Measurements from ENCODE around the gene SLC24A1.

SLC24A1 gene

DNA sequence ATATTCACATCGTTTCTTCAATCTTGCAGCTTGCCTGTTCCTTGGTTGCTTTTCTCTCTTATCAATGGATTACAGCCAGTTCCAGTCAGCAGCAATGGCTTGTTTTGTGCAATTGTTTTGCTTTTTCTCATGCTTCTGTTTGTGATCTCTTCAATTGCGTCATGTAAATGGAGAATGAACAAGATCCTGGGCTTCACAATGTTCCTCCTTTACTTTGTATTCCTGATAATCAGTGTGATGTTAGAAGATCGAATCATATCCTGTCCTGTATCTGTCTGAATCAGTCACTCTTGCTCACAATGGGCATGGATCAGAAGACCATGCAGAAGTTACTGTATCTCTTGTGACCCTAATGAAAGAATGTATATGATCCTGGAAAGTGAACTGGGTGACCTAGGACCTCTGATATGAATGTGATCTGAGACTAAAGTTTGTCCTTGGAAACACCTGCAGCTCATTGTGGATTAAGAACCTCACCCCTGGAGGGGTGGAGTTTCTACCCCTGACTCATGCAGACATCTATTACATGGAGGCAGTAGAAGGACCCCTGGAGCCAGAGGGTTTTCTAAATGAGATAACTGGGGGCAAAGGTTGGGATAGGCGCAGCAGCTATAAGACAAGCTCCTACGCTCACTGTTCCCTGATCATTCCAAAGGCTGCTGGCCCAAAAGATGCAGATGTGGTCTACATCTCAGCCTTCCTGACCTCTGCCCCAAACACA is 32.2 kb downstream of the SLC24A1 start:
- DNase-seq = no peak

DNA sequence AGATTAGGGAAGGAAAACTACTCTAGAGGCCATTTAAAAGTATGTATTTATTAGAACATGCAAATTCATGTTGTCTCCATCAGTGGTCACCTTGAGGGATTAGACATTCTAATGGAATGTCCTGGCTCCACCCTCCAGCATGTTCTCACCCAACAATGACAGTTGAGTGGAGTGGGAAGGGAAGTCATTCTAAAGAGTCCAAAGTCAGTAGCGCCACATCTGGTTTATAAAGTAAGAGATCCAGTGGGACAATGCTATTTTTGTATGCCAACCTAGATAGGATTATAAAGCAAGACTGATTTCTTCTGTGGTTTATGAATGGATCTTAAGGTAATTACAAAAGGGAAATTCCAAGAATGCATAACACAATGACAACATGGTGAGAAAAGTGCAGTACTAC is 33.3 kb downstream of the SLC24A1 start:
- DNase-seq = no peak

- no peak for DNase-seq
These were observed 33.7 kb downstream of the SLC24A1 start for GRCh38 chr15:65655457-65655856.

- no peak for DNase-seq
These were observed 37.8 kb downstream of the SLC24A1 start for GRCh38 chr15:65659502-65660052.

DNA sequence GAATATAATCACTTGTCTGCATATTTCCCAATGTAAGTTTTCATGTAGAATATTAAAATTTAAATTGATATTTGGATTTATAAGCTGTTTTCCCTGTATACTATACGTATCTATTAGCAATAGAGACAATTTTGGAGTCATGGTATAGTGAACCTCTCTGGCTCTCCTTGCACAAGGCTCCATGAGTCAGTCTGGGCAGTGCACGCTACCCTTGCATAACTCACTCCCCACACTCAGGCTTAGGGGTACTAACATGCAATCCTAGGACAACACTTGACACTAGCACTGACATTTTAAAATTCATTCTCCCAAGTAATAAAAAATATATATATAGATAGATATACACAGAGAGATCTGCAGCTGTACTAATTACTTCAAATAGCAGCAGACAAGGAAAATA is 39.2 kb downstream of the SLC24A1 start:
- DNase-seq = no peak

GRCh38 chr15:65663521-65663920 is 41.8 kb downstream of the SLC24A1 start:
- DNase-seq = no peak

- DNase-seq = no peak
These were observed 44.5 kb downstream of the SLC24A1 start for GRCh38 chr15:65666257-65666656.

- DNase-seq = no peak
These were observed 53.8 kb downstream of the SLC24A1 start for GRCh38 chr15:65675551-65675950.

DNA sequence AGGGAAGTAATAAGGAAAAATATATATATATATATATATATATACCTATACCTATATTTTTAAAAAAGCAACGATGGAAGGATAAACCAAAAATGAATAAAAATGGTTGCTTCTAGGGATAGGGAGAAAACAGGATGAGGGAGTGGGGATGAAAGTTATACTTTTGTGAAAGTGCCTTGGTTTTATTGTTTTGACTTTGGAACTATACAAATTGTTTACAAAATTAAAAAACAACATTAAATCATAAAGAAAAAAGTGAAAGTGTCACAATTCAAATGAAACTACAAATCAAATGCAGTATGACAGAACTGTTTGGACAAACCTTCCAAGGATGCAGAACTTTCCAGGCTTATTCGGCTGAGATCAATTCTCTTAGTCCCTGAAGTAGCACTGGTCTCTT is 54.4 kb downstream of the SLC24A1 start:
- no peak for DNase-seq

GRCh38 chr15:65680544-65680943 is 58.8 kb downstream of the SLC24A1 start:
- DNase-seq = no peak

DNA sequence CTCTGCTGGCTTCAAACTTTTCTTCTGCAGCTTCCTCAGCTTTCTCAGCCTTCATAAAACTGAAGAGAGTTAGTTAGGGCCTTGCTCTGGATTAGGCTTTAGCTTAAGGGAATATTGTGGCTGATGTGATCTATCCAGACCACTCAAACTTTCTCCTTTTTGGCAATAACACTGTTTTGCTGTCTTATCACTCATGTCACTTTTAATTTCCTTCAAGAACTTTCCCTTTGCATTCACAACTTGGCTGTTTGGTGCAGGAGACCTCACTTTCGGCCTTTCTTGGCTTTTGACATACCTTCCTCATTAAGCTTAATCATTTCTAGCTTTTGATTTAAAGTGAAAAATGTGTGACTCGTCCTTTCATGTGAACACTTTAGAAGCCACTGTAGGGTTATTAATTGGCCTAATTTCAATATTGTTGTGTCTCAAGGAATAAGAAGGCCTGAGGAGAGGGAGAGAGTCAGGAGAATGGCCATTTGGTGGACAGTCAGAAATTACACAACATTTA is 60.7 kb downstream of the SLC24A1 start:
- DNase-seq = no peak

DNA sequence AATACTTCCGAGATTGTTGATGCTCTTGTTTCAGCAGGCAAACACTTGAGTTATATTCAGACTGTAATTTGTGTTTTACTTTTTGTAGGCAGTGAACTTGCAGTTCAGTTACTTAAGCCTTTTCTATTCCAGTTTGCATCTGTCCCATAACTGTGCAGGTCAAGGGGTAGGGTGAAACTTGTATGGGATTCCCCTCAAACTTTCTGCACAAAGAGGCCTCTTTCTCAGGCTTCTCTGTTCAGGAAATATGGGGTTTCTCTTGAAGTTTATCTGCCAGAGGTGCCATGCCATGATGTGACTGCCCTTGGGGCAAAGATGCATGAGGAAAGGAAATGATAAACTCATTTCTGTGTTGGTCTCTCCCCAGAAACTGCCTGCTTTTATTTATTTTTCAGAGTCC is 66.7 kb downstream of the SLC24A1 start:
- no peak for DNase-seq

DNA sequence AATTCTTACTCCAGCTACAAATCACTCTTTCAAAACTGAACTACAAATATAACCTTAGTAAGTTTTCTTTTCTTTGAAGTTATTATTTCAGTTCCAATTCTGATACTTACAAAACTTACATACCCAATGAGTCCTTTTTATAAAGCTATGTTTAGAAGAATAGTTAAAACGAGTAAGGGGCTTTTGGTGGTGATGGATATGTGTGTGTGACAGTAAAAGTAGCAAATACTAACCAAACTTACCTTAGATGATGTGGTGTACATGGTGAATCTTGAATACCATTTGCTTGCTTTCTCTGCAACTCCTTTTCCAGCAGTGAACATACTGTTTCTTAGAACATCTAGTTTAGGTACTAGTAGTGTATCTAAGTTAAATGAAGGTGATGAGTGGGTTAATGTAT is 68.4 kb downstream of the SLC24A1 start:
- no peak for DNase-seq

DNA sequence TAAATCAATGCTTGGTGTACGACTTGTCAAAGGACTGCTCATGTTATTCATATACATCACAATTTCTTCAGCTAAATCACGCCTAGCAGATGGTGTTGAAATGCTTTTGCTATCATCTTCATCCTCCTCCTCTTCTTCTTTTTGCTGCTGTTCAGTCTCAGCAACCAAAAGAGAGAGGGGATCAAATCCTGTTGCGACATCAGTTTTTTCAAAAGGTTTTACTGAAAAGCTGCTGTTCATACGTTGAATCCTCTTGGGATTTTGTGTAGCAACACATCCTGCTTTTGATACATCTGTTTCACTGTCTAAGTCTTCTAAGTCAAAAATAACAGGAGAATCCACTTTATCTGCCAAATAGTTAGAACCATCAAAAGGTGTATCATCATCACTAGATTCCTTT is 69.0 kb downstream of the SLC24A1 start:
- no peak for DNase-seq

DNA sequence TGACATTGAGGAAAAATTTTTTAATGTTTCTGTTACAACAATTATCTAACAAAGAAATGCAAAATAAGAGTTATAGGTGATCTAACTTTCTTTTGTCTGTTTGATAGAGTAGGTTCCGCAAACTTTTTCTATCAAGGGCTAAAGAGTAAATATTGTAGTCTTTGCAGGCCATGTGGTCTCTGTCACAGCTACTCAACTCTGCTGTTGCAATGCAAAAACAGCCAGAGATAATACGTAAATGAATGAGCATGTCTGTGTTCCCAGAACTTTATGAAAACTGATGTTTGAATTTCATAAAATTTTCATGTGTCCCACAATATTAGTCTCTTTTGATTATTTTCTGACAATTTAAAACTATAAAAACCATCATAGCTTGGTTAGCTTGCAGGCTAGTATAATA is 73.3 kb downstream of the SLC24A1 start:
- no peak for DNase-seq
